HG02943 (cell line): ENCODE measurements around the gene UBA1.

Experiments
- ATAC-seq: cut with Tn5 transposase; IDR thresholded peaks from one replicate; pipeline ENCODE4 v1.9.1; 2021; ENCODE audit warnings: mild to moderate bottlenecking, low read depth, moderate library complexity; ENCODE audit not compliant: unreplicated experiment

The UBA1 gene

DNA sequence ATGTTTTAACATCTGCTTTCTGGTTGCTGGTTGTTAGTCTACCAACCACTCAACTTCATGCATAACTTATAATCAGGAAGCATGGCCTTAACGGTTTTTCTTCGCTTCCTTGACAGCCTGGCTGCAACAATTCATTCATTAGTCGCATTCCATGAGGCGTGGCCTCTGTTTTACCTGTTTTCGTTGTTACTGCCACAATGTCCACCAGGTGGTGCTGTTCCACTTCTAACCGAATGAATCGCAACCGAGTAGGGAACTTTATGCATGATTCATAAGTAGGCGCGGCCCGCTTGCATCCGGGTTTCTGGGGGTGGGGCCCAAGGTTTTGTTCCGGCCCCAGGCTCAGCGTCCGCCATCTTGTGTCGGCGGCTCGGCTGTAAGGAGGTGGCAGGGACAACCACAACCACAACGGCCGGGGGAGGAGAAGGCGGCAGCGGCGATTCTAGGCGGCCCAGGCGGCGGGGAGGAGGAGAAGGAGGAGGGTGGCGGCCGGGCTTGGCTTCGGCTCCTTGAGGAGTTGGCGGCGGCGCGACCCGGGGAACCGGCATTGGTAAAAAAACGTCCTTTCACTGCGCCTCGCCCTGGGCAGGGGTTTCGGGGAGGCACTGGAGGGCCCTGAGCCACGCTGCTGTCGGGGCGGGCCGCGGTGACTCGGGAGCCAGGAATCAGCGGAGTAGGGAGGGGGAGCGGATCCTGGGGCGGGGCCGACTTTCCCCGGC, at the start of gene UBA1:
Gene UBA1, plus strand, starts transcription at position 355 of the 719 bp plus-strand sequence. CDS start 4,974 bp downstream, outside the sequence.
- ATAC-seq = peak; percentile 91

- ATAC-seq = peak; percentile 9
Observed at GRCh38 chrX:47143894-47144625, 49.6 kb upstream of the UBA1 start.

GRCh38 chrX:47144626-47145394, 48.8 kb upstream of the UBA1 start, which contains the start of the genes NDUFB11 and RBM10:
Gene NDUFB11, minus strand, starts transcription at chrX:47144702. Its CDS starts 23 bp downstream, at chrX:47144679.
Gene RBM10, plus strand, starts transcription at chrX:47145221. Its CDS starts 2,261 bp downstream, at chrX:47147482.
- ATAC-seq = peak; percentile 82

GRCh38 chrX:47145395-47146120, 48.1 kb upstream of the UBA1 start:
- peak; percentile 32 for ATAC-seq

GRCh38 chrX:47146121-47146935, 47.3 kb upstream of the UBA1 start:
- no peak for ATAC-seq

GRCh38 chrX:47146936-47147859, 46.4 kb upstream of the UBA1 start:
- no peak for ATAC-seq

- ATAC-seq = no peak
Observed at GRCh38 chrX:47148946-47149345, 44.7 kb upstream of the UBA1 start.

DNA sequence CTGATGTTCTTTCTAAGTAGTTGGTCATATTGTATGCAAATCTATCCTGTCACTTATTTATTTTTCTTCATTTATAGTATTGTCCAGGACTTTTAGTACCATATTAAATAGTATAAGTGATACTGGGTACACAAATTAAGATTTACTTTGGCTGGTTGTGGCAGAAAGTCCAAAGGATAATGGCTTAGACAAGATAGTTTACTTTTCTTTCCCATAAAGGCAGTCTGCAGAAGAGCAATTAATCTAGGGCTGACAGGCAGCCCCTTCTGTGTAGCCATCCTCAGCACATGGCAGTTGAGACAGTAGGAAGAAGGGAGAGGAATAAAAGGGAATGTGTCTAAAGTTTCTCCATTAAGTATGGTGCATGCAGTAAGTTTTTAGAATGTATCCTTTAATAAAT, 42.2 kb upstream of the UBA1 start:
- no peak for ATAC-seq

DNA sequence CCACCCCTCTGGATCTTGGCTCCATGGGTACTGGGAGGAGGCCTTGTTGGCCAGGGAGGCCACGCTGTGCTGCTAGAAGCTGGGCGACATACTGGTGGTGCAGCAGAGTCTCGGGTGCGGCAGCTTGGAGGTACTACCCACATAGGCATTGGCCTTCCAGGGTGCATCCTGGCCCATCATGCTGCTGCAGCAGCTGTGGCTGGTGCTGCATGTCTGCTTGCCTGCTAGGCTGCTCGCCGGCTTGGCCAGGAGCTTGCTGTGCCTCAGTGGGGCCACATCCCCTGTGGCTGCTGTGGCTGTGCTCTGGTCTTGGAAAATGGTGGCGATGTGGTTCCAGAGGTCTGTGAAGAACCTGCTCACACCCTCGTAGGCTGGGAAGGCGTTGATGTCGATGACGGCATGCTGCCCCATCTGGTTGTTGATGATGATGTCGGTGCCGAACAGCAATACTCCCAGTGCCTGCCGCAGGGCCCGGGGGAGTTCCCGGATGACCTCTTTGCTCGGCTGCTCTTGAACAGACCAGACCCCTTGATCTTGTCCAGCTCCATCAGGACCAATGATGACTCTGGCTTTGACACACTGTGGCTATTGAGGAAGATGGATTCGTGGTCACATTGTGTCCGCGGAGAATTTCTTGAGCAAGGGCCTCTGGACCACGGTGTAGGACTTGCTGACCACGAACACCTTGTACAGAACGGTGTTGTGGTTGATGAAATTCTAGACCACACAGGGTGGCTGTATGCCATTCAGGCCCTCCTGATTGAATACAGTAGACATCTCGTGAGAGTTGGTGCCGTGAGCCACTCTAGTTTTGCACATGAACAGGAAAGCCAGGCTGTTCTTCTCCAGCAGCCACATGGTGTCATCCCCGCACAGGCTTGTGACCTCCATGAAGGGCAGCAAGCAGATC, 36.8 kb upstream of the UBA1 start:
- ATAC-seq = no peak

DNA sequence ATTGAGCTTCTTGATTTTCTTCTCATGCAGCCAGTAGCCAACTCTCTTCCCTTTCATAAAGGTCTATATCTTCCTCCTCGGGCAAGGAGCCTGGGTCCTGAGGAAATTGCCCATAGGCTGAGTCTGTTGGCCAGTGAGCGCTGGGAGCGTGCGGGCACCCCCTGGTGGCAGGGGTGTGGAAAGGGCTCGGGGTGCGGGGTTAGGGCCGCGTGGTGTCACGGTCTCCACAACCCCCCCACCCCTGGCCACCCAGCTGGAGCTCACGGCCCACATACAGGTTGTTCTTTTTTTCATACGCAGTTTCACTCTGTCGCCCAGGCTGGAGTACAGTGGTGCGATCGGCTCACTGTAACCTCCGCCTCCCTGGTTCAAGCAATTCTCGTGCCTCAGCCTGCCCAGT, 35.5 kb upstream of the UBA1 start:
- no peak for ATAC-seq

DNA sequence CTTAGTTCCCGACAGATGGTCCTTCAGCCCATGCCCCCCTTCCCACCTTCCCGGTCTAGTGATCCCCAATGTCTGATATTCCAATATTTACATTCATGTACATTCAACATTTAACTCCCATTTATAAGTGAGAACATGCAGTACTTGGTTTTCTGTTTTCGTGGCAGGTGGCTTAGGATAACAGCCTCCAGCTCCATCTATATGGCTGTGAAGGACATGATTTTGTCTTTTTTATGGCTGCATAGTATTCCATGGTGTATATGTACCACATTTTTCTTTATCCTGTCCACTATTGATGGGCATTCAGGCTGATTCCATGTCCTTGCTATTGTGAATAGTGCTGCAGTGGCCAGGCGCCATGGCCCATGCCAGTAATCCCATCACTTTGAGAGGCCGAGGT, 34.8 kb upstream of the UBA1 start:
- ATAC-seq = no peak

DNA sequence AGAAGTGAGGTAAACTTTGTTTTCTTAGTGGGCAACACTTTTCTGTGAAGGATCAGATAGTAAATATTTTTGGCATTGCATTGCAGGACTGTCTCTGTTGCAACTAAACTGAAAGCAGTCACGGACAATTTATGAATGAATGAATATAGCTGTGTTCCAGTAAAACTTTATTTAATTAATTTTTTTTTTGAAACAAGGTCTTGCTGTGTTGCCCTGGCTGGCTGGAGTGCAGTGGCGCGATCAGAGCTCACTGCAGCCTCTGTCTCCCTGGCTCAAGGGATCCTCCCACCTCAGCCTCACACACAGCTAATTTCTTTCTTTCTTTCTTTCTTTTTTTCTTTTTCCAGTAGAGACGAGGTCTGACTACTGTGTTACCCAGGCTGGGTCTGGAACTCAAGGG, 32.8 kb upstream of the UBA1 start:
- no peak for ATAC-seq

DNA sequence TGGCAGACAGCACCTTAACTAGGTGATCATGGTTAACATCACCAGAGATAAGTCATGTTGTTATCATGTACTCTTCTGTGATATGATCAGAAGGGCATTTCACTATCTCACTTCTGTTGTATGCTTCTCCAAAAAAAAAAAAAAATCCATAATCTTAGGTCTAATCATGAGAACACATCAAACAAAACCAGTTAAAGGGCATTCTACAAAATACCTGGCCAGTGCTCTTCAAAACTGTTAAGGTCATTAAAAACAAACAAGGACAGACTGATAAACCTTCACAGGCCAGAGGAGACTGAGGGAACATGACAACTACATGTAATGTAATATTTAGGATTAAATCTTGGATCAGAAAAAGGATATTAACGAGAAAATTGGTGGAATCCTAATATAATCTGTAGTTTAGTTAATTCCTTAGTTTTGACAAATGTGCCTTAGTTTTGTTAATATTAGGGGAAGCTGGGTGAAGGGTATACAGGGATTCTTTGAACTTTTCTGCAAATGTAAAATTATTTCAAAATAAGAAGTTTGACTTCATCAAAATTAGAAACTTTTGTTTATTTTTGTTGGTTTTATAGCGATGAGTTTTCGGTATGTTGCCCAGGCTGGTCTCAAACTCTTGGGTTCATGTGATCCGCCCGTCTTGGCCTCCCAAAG, 30.6 kb upstream of the UBA1 start:
- ATAC-seq = no peak

DNA sequence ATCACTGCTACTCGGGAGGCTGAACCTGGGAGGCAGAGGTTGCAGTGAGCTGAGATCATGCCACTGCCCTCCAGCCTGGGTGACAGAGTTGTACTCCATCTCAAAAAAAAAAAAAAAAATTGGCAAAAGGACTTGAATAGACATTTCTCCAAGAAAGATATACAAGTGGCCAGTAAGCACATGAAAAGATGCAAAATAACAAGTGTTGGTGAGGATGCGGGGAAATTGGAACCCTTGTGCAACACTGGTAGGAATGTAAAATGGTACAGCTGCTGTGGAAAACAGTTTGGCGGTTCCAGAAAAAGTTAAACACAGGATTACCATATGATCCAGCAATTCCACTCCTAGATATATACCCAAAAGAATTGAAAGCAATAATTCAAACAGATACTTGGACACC, 29.2 kb upstream of the UBA1 start:
- no peak for ATAC-seq

- no peak for ATAC-seq
Observed at GRCh38 chrX:47166126-47166525, 27.5 kb upstream of the UBA1 start.

DNA sequence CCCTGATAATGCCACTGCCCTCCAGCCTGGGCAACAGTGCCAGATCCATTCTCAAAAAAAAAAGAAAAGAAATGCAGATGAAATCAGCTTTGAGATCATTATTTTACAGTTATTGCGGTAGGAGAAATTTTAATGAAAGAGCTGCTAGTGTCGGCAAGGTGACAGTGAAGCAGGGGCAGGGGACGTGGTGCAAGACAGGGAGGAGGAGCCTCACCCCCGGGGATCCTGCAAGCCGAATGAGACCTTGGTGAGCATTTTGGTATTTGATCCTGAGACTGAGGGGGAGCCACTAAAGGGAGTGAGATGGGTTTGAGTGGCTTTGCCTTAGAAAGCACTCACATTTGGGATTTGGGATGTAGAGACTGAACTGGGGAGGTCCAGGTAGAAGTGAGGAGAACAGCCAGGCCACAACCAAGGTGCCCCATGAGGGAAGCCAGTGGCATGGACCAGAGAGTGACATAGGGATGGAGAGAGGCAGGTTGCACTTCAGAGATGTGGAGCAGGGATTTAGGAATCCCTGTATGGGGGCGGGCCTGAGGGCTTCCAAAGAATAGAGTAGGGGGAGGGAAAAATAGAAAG, 25.0 kb upstream of the UBA1 start:
- ATAC-seq = no peak

- no peak for ATAC-seq
Observed at GRCh38 chrX:47169273-47169672, 24.4 kb upstream of the UBA1 start.
